Occipital lobe (tissue), 2 donors: ENCODE results near the gene EOLA1. TPM values are rescaled to one million over a fixed set of nuclear protein-coding genes. Genes with fewer than 3 reads are reported as not detected.
"Not testable (repeated sequence)": the region's sequence is repeated elsewhere in the genome, so short reads cannot be mapped to it uniquely, and the experiment has no call there.

Experiments used
- DNase-seq: peaks from one replicate; lab custom pipeline; 2025; lab: John Stamatoyannopoulos, UW
- total RNA-seq: library from RNA; depleted of rRNA; stranded (reverse); fragments of >200 nt; gene quantifications from one replicate; pipeline ENCODE4 v1.2.3, GENCODE V29; 2014

EOLA1 gene
- total RNA-seq, 1 donor from 2014 or later = 16.1 TPM

DNA sequence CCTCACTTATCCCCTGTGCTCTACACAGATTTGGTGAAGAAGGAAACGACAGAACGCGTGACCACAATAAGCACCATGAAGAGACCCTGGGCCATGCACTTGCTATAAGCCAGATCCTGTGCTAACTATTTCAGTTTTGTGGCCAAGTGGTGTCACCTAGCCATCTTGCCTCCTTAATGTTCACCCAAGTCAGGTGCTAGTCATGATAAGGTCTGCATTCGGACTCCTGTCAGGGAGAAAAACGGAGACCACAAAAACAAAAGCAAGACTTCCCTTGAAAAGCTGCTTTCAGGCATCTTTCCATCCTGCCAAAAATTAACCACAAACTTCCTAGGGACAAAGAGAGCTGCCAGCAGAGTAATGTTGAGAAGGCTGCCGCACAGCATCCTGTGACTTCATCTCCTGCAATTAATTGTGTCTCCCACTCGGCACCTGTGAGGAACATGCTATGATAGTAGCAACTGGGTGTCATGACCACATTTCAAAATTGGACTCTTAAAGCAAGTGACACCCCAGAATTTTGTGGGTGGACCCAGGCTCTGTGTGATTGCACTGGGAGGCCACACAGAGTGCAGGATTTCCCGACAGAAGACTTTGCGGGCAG, 26.9 kb upstream of the EOLA1 start:
- DNase-seq = no peak

- DNase-seq = no peak
These were observed 24.7 kb upstream of the EOLA1 start for GRCh38 chrX:149515954-149516602.

DNA sequence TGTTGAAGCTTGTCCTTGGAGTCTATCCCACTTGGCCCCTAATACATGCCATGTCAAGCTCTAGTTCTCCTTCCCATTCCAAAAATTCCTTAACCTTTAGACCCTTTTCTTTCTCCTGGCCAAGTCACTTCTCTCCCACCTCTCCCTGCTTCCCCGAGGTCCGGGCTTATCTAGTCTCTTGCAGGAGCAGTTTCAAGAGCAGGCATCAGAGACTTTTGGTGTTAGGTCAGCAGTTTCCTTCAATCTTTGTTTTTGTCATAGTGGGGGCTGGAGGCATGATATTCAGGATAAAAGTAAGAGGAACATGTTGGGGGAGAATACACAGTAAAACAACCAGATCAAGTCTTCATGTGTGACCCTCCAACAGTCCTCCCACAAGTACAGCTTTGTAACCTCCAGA, 24.2 kb upstream of the EOLA1 start:
- DNase-seq = no peak

DNA sequence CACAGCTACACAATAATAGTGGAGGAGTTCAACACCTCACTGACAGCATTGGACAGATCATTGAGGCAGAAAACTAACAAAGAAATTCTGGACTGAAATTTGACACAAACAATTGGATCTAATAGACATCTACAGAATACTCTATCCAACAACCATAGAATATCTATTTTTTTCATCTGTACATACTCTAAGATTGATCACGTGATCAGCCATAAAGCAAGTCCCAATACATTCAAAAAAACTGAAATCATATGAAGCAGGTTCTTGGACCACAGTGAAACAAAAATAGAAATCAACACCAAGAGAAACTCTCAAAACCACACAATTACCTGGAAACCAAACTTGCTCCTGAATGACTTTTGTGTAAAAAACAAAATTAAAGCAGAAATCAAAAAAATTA, 23.5 kb upstream of the EOLA1 start:
- DNase-seq = no peak

DNA sequence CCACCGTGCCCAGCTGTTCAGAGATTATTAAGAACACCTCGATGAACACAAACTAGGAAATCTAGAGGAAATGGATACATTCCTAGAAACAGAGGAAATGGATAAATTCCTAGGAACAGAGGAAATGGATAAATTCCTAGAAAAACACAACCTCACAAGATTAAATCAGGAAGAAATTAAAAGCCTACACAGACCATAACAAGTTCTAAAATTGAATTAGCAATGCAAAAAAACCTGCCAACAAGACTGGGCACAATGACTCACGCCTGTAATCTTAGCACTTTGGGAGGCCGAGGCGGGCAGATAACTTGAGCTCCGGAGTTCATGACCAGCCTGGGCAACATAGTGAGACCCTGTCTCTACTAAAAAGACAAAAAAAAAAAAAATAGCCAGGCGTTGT, 22.6 kb upstream of the EOLA1 start:
- DNase-seq = no peak

DNA sequence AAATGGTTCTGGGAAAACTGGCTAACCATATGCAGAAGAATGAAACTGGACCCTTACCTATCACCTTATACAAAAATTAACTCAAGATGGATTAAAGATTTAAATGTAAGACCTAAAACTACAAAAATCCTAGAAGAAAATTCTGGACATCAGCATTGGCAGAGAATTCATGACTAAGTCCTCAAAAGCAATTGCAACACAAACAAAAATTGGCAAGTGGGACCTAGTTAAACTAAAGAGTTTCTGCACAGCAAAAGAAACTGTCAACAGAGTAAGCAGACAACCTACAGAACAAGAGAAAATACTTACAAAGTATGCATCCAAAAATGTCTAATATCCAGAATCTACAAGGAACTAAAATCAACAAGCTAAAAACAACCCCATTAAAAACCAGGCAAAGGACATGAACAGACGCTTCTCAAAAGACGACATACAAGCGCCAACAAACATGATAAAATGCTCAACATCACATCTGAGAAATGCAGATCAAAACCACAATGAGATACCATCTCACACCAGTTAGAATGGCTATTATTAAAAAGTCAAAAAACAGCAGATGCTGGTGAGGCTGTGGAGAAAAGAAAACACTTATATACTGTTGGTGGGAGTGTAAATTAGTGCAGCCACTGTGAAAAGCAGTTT, 20.1 kb upstream of the EOLA1 start:
- not testable (repeated sequence) for DNase-seq

DNA sequence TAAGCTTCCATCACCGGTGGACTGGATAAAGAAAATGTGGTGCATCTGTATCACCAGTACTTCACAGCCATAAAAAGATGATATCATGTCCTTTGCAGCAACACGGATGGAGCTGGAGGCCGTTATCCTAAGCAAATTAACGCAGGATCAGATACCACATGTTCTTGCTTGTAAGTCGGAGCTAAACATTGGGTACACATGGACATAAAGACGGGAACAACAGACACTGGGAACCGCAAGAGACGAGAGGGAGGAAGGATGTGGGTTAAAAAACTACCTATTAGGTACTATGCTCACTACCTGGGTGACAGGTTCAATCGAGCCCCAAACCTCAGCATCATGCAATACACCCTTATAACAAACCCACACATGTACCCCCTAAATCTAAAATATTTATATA, 19.4 kb upstream of the EOLA1 start:
- no peak for DNase-seq

DNA sequence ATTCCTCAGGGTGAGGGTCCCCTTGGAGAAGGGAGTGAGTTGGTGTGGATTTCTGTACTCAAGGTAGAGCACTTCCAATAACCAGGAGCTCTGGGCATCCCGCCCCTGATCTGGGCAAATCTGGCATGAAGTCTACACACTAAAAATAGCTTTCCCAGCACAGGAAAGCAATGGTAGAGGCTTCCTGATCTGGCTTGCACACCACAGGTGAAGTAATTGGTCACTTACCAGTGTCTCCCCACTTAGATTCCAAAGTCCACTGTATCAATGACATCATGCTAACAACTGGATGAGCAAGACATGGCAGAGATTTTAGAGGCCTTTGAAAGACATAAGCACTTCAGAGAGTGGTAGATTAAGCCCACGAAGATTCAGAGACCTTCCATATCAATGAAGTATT, 17.9 kb upstream of the EOLA1 start:
- no peak for DNase-seq

GRCh38 chrX:149525389-149525788, 15.4 kb upstream of the EOLA1 start:
- peak; percentile 39 for DNase-seq

DNA sequence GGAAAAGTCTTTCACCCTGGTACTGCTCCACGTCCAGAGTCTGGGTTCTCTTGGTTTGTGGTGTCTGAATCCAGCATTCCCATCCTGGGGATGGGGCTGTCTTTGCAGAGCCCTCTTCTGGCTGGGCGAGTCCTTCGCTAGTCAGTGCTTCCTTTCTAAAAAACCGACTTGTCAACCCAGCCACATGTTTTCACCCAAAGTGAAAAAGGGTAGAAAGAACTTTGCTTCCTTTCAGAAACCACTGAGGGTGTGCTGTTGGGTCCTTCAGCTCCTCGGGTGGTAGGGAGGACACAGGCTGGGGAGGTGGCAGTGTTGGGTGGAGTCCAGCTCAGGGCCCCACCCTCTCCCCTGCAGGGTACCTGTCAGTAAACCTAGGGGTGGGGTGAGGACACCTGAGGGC, 14.9 kb upstream of the EOLA1 start:
- not testable (repeated sequence) for DNase-seq

- not testable (repeated sequence) for DNase-seq
These were observed 14.3 kb upstream of the EOLA1 start for GRCh38 chrX:149526318-149527033.

GRCh38 chrX:149527705-149528104, 13.1 kb upstream of the EOLA1 start:
- DNase-seq = no peak

DNA sequence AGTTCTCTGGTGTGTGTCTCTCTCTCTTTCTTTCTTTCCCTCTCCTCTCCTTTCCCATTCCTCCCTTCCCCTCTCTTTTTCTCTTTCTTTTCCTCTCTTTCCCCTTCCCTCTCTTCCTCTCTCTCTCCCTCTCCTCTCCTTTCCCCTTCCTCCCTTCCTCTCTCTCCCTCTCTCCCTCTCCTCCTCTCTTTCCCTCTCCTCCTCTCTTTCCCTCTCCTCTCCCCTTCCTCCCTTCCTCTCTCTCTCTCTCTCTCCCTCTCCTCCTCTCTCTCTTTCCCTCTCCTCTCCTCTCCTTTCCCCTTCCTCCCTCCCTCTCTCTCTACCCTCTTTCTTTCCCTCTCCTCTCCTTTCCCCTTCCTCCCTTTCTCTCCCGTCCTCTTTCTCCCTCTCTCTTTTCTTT, 12.4 kb upstream of the EOLA1 start:
- DNase-seq = no peak

DNA sequence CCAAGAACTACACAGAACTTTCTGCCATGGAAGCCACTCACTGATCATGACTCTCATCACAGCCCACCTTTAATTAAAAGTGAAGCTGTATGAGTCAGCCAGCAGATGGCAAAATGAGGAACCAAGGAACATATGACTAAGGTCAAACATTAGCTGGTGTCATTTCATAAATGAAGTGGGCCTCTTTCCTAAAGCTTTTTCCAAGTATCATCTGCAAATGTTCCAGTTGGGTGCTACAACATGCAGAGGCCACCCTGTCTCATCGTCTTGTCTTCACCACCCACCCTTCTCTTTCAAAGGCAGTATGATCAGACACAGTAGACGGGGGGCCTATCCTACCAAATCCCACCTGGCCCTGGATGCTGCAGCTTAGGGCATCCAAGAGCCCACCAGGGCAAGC, 9.2 kb upstream of the EOLA1 start:
- DNase-seq = no peak

- DNase-seq = not testable (repeated sequence)
These were observed 7.9 kb upstream of the EOLA1 start for GRCh38 chrX:149532868-149533267.

- DNase-seq = not testable (repeated sequence)
These were observed 6.8 kb upstream of the EOLA1 start for GRCh38 chrX:149533999-149534398.

DNA sequence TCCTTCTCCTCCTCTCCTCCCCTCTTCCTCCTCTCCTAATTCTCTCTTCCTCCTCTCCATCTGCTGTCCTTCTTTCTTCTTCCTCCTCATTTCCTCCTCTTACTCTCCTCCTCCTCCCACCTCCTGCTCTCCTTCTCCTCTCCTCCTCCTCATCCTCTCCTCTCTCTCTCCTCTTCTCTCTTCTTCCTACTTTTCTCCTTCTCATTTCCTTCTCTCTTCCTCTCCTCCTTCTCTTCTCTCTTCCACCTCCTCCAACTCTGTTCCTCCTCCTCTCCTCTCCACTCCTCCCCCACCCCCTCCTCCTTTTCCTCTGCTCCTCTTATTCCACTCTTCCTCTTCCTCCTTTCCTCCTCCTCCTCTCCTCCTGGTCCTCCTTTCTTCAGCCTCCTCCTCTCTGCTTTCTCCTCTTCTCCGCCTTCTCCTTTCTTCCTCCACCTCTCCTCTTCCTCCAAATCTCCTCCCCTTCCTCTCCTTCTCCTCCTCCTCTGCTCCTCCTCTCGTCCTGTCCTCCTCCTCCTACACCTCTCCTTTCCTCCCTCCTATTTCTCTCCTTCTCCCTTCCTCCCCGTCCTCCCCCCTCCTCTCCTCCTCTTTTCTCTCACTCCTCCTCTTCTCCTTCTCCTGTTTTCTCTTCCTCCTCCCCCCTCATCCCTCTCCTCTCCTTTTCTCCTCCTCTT, 5.7 kb upstream of the EOLA1 start:
- DNase-seq = not testable (repeated sequence)

GRCh38 chrX:149537474-149537873, 3.3 kb upstream of the EOLA1 start:
- DNase-seq = not testable (repeated sequence)

GRCh38 chrX:149539283-149540130, 1.3 kb upstream of the EOLA1 start:
- DNase-seq = peak; percentile 82

DNA sequence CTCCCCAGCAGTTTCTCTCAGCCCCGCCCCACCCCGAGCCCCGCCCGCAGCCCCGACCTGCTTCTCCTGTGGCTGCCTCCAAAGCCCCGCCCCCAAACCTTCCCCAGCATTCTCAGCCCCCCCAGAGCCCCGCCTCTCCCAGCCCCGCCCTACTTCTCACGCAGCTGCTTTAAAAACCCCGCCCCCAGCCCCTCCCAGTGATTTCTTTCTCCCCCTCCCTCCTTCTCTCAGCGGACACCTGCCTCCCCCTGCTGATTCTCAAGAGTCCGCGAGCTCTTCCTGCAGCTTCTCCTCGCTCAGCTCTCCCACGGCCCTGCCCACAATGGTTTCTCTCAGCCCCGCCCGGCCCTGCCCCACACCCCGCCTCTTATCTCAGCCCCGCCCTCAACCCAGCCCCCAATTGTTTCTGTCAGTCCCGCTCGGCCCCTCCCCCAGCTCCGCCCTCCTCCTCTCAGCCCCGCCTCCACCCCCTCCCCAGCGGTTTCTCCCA, 636 bp upstream of the EOLA1 start:
- DNase-seq = peak; percentile 88
